Measurements from ENCODE around the gene PRICKLE2.

PRICKLE2 gene

DNA sequence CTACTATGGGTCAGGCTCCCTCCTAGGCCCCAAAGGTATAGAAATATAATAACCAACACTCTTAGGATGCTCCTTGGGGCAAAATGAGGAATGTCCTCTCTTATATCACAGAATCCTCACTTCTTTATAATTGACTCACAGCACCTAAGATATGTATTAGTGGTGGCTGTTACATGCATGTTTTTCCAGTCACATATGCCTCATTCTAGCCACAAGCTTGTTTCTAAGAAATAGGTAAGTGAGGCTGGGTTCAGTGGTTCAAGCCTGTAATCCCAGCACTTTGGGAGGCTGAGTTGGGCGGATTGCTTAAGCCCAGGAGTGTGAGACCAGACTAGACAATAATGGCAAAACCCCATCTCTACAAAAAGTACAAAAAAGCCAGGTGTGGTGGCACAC is 144.0 kb downstream of the PRICKLE2 start:
- in situ Hi-C loops (cut with MboI; ENCODE audit: low sequenced_read_pairs), result no loop called here

DNA sequence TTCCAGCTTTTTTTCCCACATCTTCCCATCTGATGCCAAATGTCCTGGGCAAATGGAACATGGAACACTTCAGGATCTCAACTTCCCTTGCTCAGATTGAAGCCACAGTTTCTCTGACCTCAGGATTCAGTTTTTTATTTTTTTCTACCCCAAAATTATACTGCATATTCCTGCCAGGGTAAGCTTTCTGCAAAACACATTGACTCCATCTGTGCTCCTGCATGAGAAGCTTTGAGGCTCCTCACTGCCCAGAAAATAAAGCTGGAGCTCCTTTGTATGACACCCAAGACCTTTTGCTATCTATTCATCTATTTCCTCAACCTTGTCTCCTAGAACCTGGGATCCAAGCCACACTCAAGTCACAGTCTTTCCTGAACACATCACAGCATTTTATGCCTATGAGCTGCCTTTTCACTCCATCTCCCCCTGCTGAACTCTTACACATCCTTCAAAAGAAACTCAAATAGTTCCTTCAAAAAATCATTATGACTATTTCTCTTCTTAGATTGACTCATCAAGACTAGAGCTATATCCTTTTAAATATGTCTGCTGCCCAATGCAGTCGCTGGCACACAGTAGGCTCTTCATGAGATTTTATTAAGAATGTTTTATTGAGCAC is 144.5 kb downstream of the PRICKLE2 start:
- in situ Hi-C loops (cut with MboI; ENCODE audit: low sequenced_read_pairs), result no loop called here

GRCh38 chr3:64079369-64080150 is 145.7 kb downstream of the PRICKLE2 start:
- in situ Hi-C loops (cut with MboI; ENCODE audit: low sequenced_read_pairs), result no loop called here

- in situ Hi-C loops (cut with MboI; ENCODE audit: low sequenced_read_pairs), result no loop called here
These were observed 146.3 kb downstream of the PRICKLE2 start for GRCh38 chr3:64078966-64079365.

DNA sequence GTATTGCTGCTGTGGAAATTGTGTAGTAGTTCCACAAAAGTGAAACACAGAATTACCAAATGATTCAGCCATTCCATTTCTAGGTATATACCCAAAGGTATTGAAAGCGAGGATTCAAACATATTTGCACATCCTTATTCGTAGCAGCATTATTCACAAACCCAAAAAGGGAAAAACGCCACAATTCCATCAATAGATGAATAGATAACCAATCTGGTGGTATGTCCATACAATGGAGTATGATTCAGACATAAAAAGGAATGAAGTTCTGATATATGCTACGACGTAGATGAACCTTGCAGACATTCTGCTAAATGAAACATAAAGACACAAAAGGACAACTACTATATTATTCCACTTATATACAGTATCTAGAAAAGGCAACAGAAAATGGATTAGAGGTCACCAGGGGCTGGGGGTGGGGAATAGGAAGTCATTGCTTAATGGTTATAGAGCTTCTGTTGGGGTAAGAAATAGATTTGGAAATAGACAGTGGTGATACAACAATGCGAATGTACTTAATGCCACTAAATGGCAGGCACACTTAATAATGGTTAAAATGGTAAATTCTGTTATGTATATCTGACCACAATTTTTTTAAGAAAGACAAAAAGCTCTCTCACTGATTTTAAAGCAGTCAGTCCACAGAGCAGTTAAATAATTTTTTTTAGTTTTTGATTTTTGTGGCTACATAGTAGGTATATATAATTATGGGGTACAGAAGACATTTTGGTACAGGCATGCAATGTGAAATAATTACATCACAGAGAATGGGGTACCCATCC is 150.2 kb downstream of the PRICKLE2 start:
- in situ Hi-C loops (cut with MboI; ENCODE audit: low sequenced_read_pairs), result no loop called here

DNA sequence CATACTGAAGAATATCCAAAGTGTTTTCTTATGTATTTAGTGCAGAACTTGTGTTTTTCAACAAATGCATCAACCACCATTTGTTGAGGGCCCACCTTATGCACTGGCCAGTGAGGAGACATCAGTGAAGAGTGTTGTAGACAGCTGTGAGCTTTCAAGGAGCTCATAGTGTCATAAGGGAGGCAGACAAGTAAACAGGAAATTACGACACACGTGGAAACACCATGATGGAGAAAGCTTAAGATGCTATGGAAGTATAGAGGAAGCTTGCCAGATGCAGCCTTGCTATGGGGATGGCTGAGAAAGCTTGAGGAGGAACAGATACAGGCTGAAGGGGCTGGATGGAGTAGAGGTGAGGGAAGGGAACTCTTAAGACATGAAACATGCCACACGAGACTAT is 151.2 kb downstream of the PRICKLE2 start:
- in situ Hi-C loops (cut with MboI; ENCODE audit: low sequenced_read_pairs), result no loop called here

GRCh38 chr3:64073158-64073761 is 152.0 kb downstream of the PRICKLE2 start:
- in situ Hi-C loops (cut with MboI; ENCODE audit: low sequenced_read_pairs), result no loop called here

- in situ Hi-C loops (cut with MboI; ENCODE audit: low sequenced_read_pairs), result no loop called here
These were observed 153.1 kb downstream of the PRICKLE2 start for GRCh38 chr3:64072126-64072525.

DNA sequence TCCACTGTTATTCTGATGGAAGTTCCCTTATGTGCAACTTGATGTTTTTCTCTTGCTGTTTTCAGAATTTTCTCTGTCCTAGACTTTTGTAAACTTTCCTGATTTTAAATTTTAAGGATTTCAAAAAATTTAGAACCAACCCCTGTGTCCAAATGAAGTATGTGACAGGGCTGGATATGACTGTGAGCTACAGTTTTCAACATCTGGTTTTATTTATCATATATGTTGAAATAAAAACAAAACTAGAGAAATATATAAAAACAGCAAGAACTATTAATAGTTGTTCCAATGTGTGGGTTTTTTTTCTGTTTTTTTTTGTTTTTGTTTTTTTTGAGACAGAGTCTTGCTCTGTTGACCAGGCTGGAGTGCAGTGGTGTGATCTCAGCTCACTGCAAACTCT is 154.6 kb downstream of the PRICKLE2 start:
- in situ Hi-C loops (cut with MboI; ENCODE audit: low sequenced_read_pairs), result no loop called here

DNA sequence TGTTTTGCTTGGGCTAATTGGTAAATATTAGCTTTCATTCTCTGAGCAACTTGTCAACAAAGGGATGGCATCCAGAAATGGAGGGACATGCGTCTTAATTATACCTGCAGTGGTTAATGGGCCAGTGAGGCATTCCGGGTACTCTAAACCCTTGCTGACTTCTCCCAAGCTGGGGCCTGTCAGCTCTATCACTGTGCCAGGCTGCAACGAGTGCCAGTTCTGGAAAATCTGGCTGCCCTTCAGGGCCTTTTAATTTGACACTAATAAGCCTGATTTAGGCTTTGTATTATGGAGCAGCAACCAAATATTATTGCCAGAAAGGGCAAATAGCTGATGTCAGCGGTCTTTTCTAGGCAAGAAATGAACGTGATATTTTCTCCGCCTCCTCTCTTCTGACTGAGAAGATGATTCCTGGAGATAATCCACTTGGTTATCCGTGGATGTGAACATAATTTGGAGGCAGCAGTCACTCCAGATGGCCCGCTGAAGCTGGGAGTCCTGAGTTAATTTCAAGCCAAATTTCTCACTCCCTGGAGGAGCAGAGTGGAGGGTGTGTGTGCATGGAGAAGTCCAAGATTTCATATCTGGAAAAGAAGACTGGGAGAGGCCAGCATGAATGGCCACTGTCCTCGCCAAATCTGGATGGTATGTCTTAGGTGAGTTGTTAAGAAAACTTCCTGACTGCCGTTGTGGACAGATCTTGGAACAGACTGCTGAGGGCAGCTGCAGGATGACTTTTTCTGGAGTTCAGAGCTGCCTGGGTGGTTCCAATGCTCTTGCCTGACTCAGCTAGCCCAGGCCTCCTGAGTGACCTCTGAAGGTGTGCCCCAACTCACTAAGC is 157.5 kb downstream of the PRICKLE2 start:
- in situ Hi-C loops (cut with MboI; ENCODE audit: low sequenced_read_pairs), result no loop called here

- in situ Hi-C loops (cut with MboI; ENCODE audit: low sequenced_read_pairs), result no loop called here
These were observed 160.5 kb downstream of the PRICKLE2 start for GRCh38 chr3:64064804-64065203.

DNA sequence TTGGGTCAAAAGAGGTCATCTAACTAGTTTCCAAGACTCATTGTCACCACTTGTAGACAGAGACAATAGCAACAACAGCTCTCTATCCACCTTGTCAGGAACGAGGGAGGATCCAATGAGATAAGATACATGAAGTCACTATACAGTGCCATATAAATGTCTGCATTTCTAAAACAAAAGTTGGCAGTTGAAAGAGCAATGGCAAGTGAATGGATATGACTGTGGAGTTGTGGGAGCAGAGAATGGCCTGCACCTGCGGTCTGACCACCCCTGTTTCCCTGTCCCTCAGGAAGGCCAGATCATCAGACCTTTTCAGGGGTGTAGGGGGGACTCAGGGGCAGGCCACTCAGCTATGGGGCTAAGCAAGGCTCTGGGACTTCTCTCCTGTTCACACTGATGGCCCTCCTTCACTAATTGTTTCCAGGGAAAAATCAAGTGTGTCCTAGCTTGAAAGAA is 161.3 kb downstream of the PRICKLE2 start:
- in situ Hi-C loops (cut with MboI; ENCODE audit: low sequenced_read_pairs), result no loop called here

DNA sequence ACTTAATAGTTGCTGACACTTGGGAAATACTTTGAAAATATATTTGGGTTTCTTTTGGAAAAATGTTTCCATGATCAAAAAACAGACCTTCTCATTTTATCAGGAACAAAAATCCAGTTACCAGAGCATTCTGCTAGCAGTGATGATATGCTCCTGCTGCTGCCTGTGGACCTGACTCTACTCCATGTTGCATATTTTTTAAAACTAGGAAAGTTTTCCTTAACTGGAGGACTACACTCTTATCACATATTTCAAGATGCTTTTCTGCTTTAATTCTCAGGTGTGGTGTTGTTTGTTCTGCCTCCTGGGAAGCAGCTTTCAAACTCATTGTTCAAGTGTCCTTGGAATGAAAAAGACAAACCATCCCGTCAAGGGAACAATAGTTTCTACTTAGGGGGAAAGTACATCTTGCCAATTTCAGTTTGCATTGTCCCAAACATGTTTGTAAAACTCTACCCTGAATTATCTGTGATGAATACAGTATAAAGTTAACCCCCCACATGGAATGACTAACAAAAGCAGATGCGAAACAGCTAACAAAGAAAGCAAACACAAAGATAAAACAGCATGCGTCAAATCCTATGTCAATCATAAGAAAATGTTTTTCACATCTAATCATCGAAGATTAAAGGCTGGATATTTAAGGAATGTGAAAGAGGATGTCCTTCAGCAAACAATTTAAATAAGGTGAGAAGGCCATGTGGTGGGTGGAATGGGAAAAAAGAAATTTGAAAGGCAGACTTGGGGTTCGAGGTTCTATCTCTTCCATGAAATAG is 161.9 kb downstream of the PRICKLE2 start:
- in situ Hi-C loops (cut with MboI; ENCODE audit: low sequenced_read_pairs), result no loop called here

DNA sequence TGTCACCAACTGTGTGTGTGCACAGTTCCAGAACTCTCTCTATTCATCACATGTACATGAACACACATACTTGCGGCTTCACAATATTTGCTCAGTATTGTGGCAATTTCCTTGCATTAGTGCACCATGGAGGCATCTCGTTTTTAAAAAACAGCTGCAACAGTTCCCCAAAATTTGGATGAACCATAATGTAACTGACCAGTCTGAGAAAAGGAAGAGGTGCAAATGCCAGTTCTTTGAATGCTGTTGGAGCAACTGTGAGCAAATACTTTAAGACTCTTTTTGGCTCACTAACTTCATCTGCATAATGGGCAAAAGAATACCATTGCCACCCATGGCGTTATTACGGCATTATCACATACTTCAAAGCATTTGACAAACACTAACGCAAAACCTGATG is 163.6 kb downstream of the PRICKLE2 start:
- in situ Hi-C loops (cut with MboI; ENCODE audit: low sequenced_read_pairs), result no loop called here

DNA sequence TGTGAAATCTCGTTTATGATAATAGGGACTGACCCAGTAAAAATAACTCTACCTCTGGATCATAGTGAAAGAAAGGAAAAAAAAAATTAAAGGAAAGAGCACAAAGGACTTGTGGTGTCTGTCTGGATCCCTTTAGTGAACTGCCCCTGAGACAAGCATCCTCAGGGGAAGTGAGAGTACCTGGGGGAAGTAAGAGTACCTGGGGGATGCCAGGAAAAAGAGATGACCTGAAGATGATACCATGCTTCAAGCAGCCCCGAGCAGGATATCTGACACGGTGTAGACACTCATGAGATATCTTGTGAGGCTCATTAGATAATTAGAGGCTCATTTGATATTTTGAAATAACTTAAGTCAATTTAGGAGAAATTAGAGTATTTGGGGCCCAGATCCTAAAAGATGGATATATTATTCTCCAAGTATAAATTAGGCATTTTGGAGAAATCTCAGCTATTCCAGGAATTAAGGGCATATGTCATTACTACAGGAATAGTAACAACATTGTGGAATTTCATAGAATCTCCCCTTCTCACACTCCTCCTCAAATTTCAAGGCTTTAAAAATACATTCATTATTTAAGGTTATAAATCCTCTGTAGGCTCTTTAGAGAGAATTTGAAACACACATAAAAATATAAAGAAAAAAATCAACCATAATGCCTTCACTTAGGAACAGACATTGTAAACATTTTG is 165.6 kb downstream of the PRICKLE2 start:
- in situ Hi-C loops (cut with MboI; ENCODE audit: low sequenced_read_pairs), result no loop called here

DNA sequence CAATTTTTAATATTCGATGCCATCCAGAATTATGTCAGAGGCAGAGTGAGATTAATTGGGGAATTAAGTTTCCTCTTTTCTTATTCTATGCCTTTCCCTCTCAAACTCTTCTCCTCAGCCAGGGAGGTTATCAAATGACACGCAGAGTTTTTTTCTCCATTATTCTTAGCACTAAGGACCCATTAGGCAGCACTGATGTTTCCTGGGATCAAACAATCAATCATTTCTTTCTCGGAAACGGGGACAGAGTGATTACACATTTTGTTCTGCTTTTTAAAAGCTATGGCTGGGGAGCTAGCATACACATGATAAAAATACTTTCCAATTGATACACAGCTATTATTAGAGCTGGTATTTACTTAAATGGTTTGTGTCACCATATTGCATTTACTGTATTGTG is 166.7 kb downstream of the PRICKLE2 start:
- in situ Hi-C loops (cut with MboI; ENCODE audit: low sequenced_read_pairs), result no loop called here

DNA sequence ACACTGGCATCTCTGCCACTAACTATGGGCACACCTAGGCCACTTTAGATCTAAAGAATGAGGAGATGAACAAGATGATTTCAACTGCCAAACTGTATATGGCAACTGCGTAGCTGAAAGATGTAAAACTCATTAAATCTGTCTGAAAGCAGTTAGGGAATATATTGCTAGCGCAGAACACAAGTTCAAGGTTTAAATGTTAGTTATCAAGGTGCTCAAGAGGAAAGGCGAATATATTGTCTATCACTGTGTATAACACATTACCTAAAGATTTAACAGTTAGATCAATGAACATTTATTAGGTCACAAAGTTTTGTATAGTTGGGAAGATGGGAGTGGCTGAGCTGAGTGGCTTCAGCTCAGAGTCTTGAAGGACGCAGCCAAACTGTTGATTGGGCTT is 168.0 kb downstream of the PRICKLE2 start:
- in situ Hi-C loops (cut with MboI; ENCODE audit: low sequenced_read_pairs), result no loop called here

DNA sequence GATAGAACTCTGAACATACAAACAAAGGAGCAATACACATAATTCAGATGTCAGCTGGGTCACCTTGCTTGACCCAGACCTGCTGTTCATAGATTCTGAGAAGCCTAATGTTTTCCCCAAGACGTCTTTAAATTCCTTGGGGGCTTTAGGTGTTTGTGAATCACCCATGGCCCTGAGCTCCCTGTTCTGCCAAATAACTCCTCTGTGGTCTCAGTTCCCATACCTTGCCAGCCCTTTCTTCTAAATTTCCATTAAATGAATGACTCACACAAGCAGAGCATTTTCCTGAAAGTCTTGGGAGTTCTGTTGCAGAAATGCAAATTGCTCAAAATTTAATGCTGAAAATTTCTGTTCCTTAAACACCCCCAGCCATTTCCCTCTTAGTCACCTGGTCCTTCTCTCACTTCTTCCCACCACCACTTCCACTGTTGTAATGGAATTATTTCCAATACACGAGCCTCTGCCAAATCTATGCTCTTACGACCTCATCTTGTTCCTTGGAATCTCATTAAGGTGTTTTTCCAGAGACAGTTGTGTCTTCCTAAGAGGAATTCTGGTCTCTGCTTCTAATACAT is 168.6 kb downstream of the PRICKLE2 start:
- in situ Hi-C loops (cut with MboI; ENCODE audit: low sequenced_read_pairs), result no loop called here

DNA sequence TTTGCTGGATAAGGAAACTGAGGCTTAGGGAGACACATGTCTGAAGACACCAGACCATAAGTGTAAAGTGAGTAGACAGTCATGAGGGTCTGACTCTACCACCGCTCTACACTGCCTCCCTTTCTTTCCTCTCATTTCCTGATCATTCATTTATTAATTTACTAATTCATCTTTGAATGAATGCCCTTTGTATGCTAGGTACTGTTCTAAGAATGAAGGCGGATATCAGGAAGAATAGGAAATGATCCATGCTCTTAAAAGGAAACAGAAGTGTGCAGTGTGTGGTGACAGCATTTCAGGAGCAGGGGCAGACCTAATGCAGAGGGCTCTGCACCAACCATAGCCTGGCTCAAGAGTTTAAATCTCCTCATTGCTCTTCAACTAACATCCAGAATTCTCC is 170.2 kb downstream of the PRICKLE2 start:
- in situ Hi-C loops (cut with MboI; ENCODE audit: low sequenced_read_pairs), result no loop called here
